ENCODE measurements around the gene ZFYVE28.
A peak's percentile ranks its signal among the peaks of the same experiment; 100 is the strongest.

ZFYVE28 gene

DNA sequence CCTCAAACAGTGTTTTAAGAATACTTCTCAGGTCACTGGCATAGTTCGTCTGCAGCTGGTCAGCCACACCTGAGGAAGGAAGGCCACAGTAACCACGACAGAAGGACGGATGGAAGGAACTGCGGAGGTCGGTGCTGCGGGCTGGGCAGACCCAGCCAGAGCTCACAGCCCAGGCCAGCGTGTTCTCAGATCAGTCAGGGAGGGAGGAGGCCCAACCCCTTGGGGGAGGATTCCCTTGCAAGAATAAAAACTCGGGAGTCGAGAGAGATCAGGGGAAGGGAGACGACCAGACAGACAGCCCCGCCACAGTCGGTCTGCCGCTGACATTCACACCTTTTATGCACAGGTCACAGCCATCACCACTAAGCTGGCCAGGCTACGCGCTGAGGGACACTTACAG lies 145.2 kb downstream of the ZFYVE28 start:
- DNase-seq (ENCODE audit: low read depth in 2 of 2): no peak

DNA sequence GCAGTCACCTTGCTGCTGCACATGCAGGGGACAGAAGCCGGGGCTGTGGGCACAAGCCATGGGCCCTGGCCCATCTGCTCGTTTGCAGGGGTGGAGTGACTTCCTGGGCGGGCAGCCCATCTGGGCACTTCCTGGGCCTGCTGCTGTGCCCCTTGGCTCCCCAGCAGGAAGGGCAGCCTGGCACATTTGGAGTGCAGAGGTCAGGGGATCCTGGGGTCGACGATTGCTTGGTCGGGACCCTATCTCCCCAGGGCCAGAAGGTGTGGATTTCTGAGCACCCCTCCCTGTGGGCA lies 145.7 kb downstream of the ZFYVE28 start:
- DNase-seq (ENCODE audit: low read depth in 2 of 2): no peak

GRCh38 chr4:2272026-2272827 lies 146.2 kb downstream of the ZFYVE28 start:
- no peak for DNase-seq (ENCODE audit: low read depth in 2 of 2)

DNA sequence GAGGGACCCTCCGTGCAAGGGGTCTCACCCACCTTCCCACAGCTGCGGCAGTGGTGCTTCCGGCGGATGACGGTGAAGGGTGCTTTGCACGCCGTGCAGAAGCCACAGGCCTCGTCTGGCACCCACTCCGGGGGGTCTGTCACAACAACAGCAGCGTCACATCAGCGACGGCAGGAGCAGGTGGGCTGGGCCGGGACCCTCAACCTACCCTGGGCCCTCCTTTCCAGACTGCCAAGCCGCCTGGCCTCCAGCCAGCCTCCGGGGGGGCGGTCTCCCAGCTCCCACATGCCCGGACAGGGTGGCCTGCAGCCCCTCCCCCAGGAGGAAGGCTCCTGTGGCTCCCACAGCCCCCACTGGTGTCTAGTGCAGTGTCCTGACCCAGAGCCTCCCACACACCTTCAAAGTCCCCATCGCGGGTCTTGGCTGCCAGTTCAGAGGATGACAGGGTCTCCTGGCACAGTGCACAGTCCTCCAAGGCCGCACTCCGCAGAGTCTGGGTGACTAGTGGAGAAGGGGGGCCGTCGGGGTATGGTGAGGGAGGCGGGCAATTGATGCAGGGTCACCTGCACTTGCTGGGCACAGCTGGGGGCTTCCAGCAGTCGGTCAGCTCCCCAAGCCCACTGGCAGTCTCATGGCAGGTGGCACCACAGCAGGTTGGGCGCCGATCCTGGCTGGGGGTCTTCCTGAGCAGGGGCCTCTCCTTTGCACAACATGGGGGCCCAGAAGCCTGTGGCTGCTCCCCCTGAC lies 147.0 kb downstream of the ZFYVE28 start:
- DNase-seq (ENCODE audit: low read depth in 2 of 2): no peak

DNA sequence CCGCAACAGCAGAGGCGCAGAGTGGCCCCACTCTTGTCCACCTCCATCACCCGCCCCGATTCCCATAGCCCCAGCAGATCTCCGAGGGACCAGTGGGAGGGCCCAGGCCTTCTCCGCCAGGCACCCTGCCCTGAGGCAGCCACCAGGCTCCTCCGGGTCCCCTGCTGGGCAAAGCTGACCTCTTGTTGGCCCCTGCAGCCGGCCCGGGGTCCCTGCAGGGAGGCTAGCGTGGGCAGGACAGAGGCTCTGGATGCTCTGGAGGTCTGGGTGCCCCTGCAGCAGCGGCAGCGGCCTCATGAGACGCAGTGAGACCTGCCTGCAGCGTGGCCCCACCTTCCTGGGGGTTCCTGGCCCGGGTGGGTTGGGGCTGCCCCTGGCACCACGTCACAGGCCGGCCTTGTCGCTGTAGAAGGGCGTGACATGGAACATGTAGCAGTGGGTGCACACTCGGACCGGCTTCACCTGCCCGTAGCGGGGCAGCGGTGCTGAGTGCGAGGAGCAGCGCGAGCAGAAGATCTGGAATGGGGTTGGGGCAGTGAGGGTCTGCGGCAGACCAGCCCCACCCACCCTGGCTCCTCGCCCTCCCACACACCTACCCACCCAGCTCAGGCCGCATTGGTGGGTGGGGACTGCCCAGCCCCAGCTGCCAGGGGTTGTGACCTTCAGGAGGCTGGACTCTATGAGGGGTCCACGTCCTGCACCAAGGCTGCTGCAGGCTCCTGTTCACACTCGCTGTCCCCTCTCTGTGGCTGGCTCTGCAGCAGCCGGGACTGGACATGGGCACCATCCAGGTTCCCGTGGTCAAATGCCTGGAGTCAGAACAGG lies 147.9 kb downstream of the ZFYVE28 start:
- DNase-seq (ENCODE audit: low read depth in 2 of 2): no peak

DNA sequence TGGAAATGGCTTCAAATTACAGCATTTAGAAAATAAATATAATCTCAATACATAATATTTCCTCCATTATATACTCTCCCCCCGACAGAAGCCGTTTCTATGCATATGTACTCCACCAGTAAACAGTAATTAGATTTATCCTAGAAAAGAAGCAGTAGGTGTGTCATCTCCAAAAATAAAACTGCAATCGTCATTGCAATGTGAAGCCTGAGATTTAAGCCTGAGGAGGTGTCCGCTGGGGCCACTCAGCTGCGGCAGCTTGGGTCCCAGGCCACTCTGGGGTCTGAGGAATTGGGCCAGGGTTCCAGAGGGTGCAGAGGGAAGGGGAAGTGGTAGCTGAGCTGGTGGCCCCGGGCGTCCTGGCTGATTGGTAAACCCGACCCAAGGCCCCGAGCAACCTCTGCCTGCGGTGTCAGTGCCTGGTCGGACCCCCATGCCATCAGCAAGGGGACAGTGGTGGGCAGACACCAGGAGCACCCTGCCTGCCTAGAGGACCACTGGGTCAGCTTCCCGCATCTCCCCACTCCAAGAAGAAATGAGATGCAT lies 148.8 kb downstream of the ZFYVE28 start:
- no peak for DNase-seq (ENCODE audit: low read depth in 2 of 2)

- no peak for DNase-seq (ENCODE audit: low read depth in 2 of 2)
Measured at GRCh38 chr4:2269206-2269531, 149.3 kb downstream of the ZFYVE28 start.

DNA sequence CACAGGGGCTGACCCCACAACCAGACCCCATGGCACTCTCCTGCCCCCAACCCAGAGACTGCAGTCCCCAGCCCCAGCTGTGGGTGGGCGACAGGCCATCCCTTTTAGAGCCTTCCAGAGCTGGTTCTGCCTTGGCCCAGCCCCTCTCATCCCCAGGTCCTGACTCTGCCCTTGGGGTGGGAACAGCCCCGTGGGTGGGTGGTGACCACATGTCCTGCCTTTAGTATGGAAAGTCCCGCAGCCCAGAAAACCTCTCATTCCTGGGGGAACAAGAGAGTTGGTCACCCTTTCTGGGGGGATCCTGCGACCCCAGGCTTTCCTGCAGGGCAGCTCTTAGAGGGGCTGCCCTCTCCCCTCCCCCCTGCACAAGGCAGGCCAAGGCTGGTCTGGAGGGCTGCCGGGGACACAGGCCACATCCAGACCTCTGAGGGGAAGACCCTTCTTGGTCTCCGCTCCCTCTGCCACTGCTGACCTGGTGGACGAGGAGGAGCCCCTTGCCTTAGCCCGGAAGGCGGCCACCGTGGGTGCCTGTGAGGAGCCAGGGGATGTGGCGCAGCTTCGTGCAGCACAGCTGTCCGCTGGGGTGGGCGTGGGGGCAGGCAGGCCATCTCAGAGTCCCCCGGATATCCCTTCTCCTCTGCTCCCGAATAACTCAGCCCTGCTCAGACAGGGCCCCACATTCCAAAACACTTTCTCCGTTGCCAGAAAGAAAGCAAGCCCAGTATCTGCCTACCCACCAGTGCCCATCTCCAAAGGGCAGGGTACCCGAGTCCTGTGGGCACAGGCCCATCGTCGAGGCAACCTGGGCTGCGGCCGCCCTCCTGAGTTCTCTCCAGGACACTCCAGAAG lies 149.9 kb downstream of the ZFYVE28 start:
- DNase-seq (ENCODE audit: low read depth in 2 of 2): no peak

DNA sequence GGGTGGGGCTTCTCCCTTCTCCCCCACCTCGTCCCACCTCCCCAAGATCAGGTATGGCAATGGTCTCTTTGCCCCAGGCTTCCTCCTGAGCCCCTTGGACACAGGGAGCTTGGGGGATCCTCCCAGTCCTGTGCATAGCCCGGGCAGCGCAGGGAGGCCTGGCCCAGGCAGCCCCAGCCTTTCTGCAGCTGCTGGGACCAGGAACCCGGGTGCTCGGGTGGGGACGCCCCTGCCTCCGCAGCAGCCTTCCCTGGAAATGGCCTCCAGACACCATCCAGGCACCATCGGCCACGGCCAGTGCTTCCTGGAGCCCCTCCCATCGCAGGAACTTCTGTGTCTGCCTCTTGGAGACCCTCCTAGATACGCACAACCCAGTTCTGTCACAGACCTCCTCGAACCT lies 150.6 kb downstream of the ZFYVE28 start:
- no peak for DNase-seq (ENCODE audit: low read depth in 2 of 2)

DNA sequence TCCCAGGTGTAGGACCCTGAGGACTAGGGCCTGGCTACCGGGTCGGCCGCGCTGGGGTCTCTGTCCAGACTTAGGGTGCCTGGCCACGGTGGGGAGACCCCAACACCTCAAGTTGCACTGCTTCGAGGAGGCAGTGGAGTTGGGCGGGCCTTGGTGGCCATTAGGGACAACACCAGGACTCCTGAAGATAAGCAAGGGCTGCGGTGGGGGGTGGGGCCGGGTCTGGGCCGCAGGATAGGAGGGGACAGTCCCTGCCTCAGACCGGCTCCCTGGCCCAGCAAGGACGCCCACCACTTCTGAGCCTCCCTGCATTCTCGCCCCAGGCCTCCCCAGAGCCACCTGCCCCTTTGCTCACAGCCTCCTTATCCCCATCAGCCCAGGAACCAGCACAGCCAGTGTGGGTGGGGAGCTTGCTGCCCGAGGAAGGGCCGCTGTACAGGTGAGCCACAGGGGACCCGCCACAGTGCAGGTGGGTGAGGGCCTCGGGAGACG lies 151.1 kb downstream of the ZFYVE28 start:
- DNase-seq (ENCODE audit: low read depth in 2 of 2): no peak

DNA sequence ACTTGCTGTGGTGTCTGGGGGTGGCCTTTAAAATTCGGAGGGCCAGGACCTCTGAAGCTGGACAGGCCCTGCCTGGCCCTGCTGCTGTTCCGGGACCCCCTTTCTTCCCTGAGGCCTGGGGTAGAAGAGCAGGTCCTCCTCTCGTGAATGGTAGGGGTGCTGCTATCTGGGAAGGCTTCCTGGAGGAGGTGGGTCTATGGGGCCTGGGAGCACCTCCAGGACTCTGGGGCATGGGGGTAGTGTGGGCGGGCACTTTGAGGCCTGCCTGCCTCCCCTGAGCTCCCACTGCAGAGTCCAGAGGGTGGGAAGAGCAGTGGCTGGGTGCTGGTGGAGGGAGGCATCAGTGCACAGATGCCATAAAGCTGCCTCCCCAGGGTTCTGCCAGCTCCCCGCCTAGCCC lies 151.6 kb downstream of the ZFYVE28 start:
- DNase-seq (ENCODE audit: low read depth in 2 of 2): no peak

DNA sequence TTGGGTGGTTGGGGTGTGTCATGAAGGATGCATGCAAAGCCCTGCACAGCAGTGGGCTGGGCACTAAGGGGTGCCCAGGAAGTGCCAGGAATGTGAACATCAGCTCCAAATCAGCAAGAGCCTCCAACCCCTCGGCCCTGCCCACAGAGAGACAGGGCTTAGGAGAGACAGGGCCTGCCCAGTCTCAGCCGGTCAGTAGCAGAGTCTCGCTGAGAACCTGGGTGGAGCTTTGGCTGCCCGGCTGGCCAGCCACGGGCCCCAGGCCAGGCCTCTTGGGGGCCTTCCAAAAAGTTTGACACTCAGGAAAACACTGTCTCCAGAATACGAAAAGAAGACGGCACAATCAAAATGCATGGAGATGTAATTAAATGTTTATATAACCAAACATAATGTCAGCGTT lies 152.3 kb downstream of the ZFYVE28 start:
- DNase-seq (ENCODE audit: low read depth in 2 of 2): no peak

- DNase-seq (ENCODE audit: low read depth in 2 of 2): no peak
Measured at GRCh38 chr4:2265113-2266110, 153.0 kb downstream of the ZFYVE28 start.

DNA sequence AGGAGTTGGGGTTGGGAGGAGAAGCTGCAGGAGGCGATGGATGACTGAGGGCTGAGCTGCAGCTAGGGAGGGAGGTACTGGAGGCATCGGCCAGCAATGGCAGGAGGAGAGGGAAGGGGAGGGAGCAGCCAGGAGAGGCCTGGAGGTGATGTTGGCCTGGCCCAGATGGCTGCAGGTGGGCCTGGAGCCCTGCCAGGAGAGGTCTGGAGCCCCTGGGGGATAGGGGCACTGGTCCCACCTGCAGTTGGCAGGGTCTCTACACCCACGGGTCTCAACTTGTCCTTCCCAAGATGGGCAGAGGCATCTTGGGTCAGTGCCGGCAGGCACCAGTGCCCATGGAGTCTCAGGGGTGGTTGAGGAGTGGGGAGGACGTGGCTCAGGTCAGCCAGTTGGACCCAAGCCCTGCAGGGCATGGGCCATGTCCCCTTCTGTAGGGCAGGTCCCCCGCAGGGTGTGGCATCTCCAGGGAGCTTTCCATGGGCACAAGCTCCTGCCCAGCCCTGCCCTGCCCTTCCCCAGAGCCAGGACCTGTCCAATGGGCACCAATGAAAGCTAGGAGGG lies 153.9 kb downstream of the ZFYVE28 start:
- no peak for DNase-seq (ENCODE audit: low read depth in 2 of 2)

- DNase-seq (ENCODE audit: low read depth in 2 of 2): no peak
Measured at GRCh38 chr4:2263926-2264321, 154.5 kb downstream of the ZFYVE28 start.

- no peak for DNase-seq (ENCODE audit: low read depth in 2 of 2)
Measured at GRCh38 chr4:2262944-2263250, 155.5 kb downstream of the ZFYVE28 start.

DNA sequence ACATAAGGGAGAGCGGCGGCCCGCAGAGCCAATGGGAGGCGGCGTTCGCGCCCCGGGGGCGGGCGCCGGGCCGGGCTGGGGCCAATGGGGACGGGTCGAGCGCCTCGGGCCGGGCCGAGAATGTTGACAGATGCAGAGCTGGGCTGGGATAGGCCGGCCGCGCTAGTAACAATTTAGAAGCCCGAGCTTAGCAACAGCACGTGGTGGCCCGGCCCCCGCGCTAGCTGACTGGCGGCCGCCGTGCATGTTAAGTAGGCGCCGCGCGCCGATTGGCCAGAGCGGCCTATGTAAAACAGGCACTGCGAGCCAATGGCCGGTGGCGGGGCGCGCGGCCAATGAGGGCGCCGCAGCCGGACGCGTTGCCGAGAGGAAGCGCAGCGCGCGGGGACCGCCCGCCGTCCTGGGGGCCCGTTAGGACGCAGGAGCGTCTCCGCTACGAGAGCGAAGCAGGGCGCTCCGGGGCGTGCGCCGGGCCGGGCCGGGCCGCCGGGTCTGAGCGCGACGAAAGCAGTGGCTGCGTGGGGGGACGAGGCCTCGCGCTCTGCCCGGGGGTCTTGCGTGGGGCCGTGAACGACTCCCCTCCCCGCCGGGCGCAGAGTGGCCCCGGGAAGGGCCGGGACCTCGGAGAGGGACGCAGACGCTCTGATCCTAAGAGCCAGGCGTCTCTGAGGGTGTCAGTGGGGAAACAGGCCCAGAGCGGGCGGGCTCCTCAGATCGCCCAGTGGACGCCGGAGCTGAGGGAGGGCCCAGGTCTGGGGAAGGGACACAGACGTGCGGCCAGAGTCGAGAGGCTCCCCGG lies 156.1 kb downstream of the ZFYVE28 start:
- peak; percentile 94 to 95 for DNase-seq (ENCODE audit: low read depth in 2 of 2)

DNA sequence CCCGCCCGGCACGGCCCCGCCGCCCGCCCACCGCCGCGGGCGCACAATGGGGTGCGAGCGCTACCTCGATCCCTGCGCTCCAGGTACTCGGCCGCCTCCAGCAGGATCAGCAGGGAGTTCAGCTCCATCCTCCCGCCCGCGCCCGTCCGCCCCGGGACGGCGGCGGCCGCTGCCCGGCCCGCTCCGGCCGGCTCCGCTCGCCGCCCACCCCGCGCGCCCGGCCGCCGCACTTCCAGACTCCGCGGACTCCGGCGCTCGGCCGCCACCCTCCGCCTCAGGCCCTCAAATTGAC lies 156.6 kb downstream of the ZFYVE28 start, which contains the start of gene MXD4:
Gene MXD4, minus strand, starts transcription at position 257 of the 292 bp plus-strand sequence. Its CDS starts 129 bp downstream, at position 128.
- DNase-seq (ENCODE audit: low read depth in 2 of 2): no peak

All from activated CD8-positive, alpha-beta memory T cell treated with anti-CD3 and anti-CD28 coated beads for 4 hours (primary cell).